ENCODE data around the gene PRPF31.

The PRPF31 gene

GRCh38 chr19:54142166-54142780, 26.7 kb downstream of the PRPF31 start:
- DNase-seq, result no peak

GRCh38 chr19:54145541-54146158, 30.1 kb downstream of the PRPF31 start:
- no peak for DNase-seq

DNA sequence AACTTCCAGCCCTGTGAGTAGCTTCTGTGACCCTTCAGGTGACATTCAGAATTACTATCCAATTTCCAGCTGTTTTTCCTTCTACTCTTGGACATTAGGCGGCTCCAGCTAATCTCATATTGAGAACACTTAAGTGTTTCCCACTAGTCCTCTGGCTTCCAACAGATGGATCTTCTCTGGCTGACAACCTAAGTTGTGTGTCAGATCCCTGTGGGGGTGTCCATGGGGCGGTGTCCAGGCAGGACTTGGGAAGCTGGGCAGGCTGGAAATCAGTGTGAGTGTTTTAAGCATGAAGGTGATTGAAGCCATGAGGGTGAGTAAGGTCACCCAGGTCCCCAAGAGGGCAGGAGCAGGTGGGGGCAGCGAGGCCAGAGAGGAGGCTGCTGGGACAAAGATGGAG, 32.1 kb downstream of the PRPF31 start:
- no peak for DNase-seq

DNA sequence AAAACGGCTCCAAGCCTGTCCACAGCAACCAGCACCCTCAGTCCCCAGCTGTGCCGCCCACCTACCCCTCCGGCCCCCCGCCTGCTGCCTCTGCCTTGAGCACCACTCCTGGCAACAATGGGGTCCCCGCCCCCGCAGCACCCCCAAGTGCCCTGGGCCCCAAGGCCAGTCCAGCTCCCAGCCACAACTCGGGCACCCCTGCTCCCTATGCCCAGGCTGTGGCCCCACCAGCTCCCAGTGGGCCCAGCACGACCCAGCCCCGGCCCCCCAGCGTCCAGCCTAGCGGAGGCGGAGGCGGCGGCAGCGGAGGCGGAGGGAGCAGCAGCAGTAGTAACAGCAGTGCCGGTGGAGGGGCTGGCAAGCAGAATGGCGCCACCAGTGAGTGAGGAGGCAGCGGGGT, 32.6 kb downstream of the PRPF31 start:
- no peak for DNase-seq

DNA sequence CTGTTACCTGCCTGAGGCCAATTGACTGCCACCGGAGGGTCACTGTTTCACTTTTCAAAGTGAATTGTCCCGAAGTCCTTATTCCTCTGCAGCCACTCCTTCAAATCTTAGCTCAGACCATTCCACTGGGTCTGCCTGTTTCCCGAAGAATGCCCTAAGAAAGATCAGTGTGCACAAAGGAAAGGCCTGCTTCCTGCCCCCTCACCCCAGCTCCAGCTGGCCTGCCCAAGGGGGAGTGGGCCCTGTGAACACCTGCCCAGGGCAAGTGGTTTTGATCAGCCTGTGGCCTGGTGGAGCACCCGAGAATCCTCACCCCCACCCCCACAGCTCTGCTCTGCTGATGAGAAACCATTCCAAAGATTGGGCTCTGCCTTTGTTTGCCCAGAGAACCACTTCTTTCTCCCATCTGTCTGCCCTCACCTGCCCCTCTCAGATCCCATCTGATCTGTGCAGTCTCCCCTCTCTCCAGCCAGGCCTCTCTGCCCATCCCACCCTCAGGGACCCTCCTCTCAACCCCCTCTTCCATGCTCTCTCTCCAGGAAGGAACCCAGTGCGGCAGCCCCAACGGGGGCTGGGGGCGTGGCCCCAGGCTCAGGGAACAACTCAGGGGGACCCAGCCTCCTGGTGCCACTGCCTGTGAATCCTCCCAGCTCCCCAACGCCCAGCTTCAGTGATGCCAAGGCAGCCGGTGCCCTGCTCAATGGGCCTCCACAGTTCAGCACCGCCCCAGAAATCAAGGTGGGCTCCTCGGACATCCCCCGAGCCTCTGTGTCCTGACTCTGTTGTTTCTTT, 33.7 kb downstream of the PRPF31 start:
- DNase-seq, result no peak

- no peak for DNase-seq
Observed at GRCh38 chr19:54151362-54152035, 35.9 kb downstream of the PRPF31 start.

- DNase-seq, result no peak
Observed at GRCh38 chr19:54152267-54152666, 36.7 kb downstream of the PRPF31 start.

- no peak for DNase-seq
Observed at GRCh38 chr19:54152878-54153524, 37.4 kb downstream of the PRPF31 start.

GRCh38 chr19:54153731-54154326, 38.3 kb downstream of the PRPF31 start:
- DNase-seq, result no peak

DNA sequence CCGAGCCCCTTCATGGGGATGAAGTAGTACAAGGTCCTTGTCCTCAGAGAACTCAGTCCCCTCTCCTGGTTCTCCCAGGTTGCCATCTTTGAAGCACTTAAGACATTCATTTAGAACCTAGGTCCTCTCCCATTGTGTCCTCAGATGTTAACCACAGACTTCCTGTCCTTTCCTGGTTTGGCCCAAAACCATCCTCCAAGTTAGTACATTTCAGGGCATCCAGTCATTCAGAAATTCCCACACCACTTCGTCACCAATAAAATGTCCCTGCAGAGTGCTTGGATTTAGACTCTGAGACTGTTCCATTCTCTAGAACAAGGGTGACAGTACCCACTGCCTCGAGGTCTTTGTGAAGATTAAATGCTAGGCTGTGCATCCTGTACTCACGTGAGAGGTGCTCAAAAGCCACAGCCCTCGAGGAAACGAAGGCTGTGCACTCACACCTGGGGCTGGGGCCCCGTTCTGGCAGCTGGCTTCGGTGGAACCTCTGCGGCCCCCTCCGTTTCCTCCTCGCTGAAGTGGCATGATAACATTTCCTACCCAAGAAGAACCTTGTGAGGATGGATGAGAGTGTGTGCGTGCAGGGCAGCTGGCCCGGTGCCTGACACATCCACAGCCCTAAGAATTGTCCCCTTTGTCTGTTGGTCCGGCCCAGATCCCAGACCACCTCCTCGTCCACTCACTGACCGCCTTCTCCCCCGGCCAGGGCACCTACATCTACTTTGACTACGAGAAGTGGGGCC, 39.2 kb downstream of the PRPF31 start:
- DNase-seq, result no peak

- no peak for DNase-seq
Observed at GRCh38 chr19:54155694-54156093, 40.1 kb downstream of the PRPF31 start.

DNA sequence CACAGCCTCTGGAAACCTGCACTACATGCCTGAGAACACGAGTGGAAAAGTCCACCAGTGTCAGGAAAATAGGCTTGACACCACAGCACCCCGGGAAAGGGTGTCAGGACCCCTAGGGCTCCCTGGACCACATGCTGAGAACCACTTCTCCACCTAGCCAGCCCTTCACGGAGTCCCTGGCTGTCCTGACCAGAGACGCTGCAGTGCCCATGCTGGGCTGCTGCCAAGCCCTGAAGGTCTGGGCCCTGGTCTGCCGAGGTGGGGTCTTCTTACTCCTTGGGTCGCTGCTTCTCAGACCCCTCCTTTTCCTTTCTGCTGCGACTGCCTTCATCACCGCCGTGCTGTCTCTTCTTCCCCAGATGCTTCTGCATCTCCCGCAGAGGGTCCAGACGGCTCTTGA, 40.9 kb downstream of the PRPF31 start:
- DNase-seq, result no peak

- no peak for DNase-seq
Observed at GRCh38 chr19:54156953-54157352, 41.4 kb downstream of the PRPF31 start.

- DNase-seq, result no peak
Observed at GRCh38 chr19:54158812-54159351, 43.3 kb downstream of the PRPF31 start.

GRCh38 chr19:54159352-54160181, 44.0 kb downstream of the PRPF31 start, which contains the start of gene LENG1:
Gene LENG1 (minus strand): TSS chr19:54159721. CDS start chr19:54159695, 26 bp downstream.
- DNase-seq, result peak; percentile 100

- no peak for DNase-seq
Observed at GRCh38 chr19:54160182-54160811, 44.7 kb downstream of the PRPF31 start.

GRCh38 chr19:54160854-54161253, 45.3 kb downstream of the PRPF31 start:
- no peak for DNase-seq

GRCh38 chr19:54162241-54162805, 46.8 kb downstream of the PRPF31 start:
- DNase-seq, result no peak

- DNase-seq, result no peak
Observed at GRCh38 chr19:54162884-54163283, 47.3 kb downstream of the PRPF31 start.

Data from kidney glomerular epithelial cell (primary cell).